K562 (cell line): ENCODE data around the gene GABRE.

Experiments
- CTCF ChIP-seq, 3 experiments: IDR thresholded peaks in 2 of 3; conservative IDR thresholded peaks in 1 of 3; 2 replicates each; pipeline ENCODE4 v1.5.1; 2011 to 2012; ENCODE audit warnings: low read length in 3 of 3, mild to moderate bottlenecking in 3 of 3, control low read depth in 2 of 3, improper control_type of control experiment in 1 of 3, inconsistent platforms in 1 of 3, low read depth in 1 of 3, mixed read lengths in 1 of 3, moderate library complexity in 1 of 3; ENCODE audit not compliant: insufficient read depth in 2 of 3
- FOSL1 ChIP-seq: fragments of 200-800 bp; sonication (Bioruptor generic); conservative IDR thresholded peaks from 2 replicates; pipeline ENCODE4 v1.6.1; 2016; ENCODE audit warnings: missing genetic modification characterization, missing compliant biosample characterization
- HDAC8 ChIP-seq: fragments of 450-650 bp; IDR thresholded peaks from 2 replicates; pipeline ENCODE4 v1.6.1; 2016; ENCODE audit warnings: mild to moderate bottlenecking, missing genetic modification characterization, moderate library complexity, missing compliant biosample characterization
- NFYB ChIP-seq: IDR thresholded peaks from 2 replicates; pipeline ENCODE4 v1.6.1; 2011; ENCODE audit warnings: mild to moderate bottlenecking, moderate library complexity; ENCODE audit not compliant: insufficient read length; ENCODE audit errors: extremely low read depth
- POLR2A ChIP-seq: fragments of 450-650 bp; conservative IDR thresholded peaks from 2 replicates; pipeline ENCODE4 v1.6.1; 2016
- PREB ChIP-seq: sonication (generic); formaldehyde crosslinking; IDR thresholded peaks from 2 replicates; pipeline ENCODE4 v1.8.1; 2023; ENCODE audit warnings: mild to moderate bottlenecking, missing genetic modification reagents
- SREBF1 ChIP-seq: fragments of 150-350 bp; IDR thresholded peaks from 2 replicates; pipeline ENCODE4 v1.6.1; 2014; ENCODE audit warnings: antibody characterized with exemption, low read depth, low read length, borderline replicate concordance
- STAT5B ChIP-seq: fragments of 250-450 bp; sonication (Bioruptor Pico); IDR thresholded peaks from 2 replicates; pipeline ENCODE4 v1.8.0; 2021; ENCODE audit warnings: mild to moderate bottlenecking, inconsistent platforms
- TBP ChIP-seq: optimal IDR thresholded peaks from 2 replicates; pipeline ENCODE3; 2011; ENCODE audit warnings: low read depth, low read length, improper control_type of control experiment
- ZFP1 ChIP-seq: fragments of 450-650 bp; formaldehyde crosslinking; IDR thresholded peaks from 2 replicates; pipeline ENCODE4 v1.4.0; 2020; ENCODE audit warnings: mild to moderate bottlenecking, mixed read lengths
- ZNF740 ChIP-seq, 3 experiments: fragments of 200-800 bp in 1 of 3; sonication (Bioruptor generic) in 1 of 3; sonication (generic) in 1 of 3; formaldehyde crosslinking in 1 of 3; IDR thresholded peaks; 2 replicates each; pipeline versions ENCODE4 v1.6.1 to v1.8.0; 2016 to 2022; ENCODE audit warnings: mild to moderate bottlenecking in 2 of 3, missing compliant biosample characterization in 2 of 3, missing genetic modification characterization in 2 of 3, missing genetic modification reagents in 1 of 3

GRCh38 chrX:151975228-151975593 is 735 bp upstream of the GABRE start:
- no peak; the same call in 1 of the 2 replicates for TF ChIP-seq FOSL1 (tag)
- TF ChIP-seq PREB (CRISPR knock-in tag): no peak
- TF ChIP-seq SREBF1: no peak
- TF ChIP-seq POLR2A: no peak
- no peak for TF ChIP-seq HDAC8 (tag)
- no peak for TF ChIP-seq STAT5B (CRISPR knock-in tag)
- no peak for TF ChIP-seq NFYB
- TF ChIP-seq CTCF (IDR thresholded peaks at IDR 0.05 in 2 of 3, conservative IDR thresholded peaks at IDR 0.05 in 1 of 3; ENCODE audit: insufficient read depth in 2 of 3, low read depth in 1 of 3, low read length in 3 of 3): peak; percentile 14 to 58 (median 34); a peak in 4 of 6 replicates
- no peak for TF ChIP-seq TBP
- no peak for TF ChIP-seq ZNF740 (CRISPR knock-in tag; IDR thresholded peaks at IDR 0.05)
- TF ChIP-seq ZNF740 (tag; IDR thresholded peaks at IDR 0.05): no peak
- no peak for TF ChIP-seq ZFP1 (CRISPR knock-in tag)
